Inflammatory macrophage treated with lipopolysaccharide for 1 hour (primary cell): ENCODE results near the gene CARD19.
"Not testable (repeated sequence)": the region's sequence is repeated elsewhere in the genome, so short reads cannot be mapped to it uniquely, and the experiment has no call there.

Experiments
- DNase-seq, 2 donors: peaks; one replicate each; pipeline ENCODE4 v3.0.0-alpha.2; 2020 to 2022

The CARD19 gene

DNA sequence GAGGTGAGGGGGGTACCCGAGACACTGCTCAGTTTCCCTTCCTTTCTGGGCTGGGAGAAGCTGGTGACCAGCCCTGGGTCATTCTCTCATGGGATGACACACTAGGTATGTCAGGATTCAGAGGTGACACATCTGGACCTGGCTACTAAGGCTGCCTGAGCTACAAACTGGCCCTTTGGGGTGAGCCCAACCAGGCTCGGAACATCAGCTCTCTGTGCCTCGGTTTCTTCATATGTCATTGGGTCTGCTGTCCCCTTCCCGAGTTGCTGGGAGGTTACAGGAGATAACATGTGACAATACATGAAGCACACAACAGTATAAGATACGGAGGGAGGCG lies 11.8 kb downstream of the CARD19 start:
- DNase-seq = no peak

DNA sequence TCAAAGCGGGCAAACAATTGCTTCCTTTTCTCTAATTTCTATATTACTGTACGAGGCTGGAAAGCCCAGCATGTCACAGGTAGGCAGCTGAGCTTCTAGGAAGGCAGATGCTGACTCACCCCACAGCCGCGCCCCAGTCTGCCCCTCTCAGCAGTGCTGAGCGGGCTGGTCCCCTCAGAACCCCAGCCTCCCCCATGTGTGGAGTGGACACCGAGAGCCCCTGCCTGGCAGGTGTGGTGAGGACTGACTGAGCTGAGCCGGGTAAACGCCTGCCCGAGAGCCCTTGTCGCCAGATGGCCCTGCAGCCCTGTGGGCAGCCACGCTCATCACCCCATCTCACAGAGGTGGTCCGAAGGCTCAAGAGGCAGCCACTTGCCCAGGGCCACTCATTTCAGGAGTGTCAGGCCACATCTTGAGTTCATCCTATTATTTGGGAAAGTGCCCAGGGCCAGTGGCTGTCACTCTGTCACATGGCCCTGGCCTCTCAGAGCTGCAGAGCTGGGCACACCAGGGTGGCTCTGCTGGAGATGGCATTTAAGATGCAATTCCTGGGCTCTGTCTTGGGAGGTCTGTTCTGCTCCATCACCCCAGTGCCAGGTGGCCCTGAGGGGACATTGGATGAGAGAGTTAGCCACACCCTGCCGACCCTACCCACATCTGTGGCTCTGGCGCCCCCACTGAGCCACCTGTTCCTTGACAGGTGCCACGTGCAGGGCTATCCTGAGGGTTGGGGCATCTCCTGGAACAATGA lies 12.4 kb downstream of the CARD19 start:
- DNase-seq = no peak

DNA sequence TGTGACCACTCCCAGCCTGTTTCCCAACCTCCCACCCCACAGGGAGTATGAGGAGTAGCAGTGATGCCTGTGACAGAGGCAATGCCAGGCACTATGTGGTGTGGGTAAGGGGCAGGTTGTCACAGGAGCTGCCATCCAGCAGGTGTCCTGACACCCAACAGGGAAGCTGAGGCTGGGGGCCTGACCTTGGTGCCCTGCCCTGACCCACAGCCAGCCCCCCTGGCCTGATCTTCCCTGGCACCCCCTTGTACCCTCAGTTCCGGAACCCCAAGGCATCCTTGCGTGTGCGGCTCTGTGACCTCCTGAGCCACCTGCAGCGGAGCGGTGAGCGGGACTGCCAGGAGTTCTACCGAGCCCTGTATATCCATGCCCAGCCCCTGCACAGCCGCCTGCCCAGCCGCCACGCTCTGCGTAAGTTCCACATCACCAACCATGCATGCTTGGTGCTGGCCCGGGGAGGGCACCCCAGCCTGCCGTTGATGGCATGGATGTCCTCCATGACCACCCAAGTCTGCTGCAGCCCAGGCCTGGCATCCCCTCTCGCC lies 14.4 kb downstream of the CARD19 start:
- DNase-seq = no peak

- no peak for DNase-seq
Observed at GRCh38 chr9:93111001-93111370, 15.0 kb downstream of the CARD19 start.

DNA sequence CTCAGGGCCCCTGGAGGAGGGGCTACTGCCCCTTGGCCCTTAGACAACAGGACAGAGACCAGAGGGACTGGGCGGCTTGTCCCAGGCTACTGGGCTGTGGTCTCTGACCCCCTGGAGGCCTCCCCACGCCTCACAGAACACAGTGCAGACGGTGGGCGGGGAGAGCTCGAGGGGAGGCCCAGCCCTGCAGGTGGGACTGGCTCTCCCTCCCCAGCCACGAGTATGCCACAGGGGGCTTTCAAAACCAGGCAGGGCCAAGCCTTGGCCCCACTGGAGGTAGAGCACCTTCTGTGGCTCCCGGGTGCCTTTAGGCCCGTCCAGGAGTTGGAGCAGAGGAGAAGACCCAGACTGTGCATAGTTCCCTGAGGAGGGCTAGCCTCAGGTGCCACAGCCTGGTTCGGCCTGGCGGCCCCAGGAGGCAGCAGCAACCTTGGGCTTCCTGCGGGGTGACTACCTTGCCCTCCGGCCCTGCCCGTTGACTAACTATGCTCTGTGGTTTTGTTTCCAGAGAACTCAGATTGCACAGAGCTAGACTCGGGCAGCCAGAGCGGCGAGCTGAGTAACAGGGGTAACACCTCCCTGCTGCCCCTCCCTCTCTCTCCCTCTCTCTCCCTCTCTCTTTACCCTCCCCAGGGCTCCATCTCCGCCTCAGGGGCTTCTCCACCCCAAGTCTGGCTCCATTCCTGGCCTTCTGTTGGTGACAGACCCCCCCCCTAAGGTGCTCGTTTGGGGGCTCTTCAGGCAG lies 15.5 kb downstream of the CARD19 start:
- DNase-seq = peak in 1 of 2 donors; percentile 58

DNA sequence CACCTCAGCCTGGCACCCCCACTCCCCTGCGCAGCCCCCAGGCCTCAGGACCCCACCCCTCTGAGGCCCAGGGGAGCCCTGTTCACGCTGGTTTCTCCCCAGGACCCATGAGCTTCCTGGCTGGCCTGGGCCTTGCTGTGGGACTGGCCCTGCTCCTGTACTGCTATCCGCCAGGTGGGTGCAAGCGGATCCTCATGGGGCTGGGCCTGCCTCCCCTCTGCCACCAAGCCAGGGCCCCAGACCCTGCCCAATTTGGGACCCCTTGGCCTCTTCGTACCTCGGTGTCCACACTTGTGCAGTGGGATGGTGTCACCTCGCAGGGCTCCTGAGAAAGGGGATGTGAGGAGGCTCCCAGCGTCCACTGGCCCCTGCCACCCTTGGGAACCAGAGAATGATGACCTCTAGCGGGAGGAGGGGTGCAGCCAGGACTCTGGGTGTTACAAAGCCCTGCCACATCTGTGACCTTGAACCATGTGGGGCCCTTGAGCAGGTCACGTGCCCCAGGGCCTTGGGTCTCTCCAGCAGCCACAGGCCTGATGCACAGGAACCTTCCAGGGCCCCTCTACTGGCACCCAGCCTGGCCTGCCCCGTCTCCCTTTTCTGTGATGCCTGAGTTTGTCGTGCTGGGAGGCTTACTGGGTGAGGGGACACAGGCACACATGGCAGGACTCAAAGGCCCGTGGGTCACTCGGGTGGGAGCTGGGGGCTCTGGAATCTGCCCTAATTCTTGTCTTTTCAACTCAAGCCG lies 16.3 kb downstream of the CARD19 start:
- no peak for DNase-seq

- no peak for DNase-seq
Observed at GRCh38 chr9:93112864-93113389, 16.9 kb downstream of the CARD19 start.

DNA sequence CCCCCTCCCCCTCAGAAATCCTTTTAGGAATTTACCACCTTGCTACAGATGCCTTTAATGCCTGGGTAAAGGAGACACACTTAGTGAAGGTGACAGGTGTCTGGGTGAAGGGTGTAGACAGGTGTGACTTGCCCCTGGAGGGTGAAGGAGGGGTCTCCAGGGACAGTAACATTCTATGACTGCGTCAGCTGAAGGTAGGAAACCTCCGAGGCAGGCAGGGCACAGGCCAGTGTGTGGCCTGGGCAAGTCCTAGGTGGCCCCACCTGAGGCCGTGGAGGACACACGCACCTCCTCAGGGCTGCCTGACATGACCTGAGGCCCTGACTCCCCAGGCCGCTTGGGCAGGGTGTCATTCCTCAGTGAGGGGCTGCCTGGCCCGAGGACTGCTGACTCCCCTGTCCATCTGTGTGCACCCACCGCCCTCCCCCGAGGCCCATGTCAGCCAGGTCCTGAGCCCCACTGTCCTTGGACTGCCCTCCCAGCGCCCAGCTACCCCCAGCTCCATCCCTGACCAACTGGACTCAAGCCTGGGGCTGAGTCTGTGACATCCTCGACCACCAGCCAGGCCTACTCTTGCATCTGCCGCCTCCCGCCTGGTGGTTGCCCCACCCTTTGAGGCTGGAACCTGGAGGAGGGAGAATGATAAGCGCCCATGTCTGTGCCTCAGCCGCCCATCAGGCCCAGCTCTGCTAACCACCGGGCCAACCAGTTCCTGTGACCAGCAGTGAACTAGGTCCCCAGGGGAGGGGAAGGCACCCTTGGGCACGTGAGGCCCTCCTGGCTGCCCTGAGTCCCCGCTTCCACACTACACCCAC lies 18.4 kb downstream of the CARD19 start:
- no peak for DNase-seq

GRCh38 chr9:93114984-93115335 lies 18.9 kb downstream of the CARD19 start:
- DNase-seq = no peak

GRCh38 chr9:93115486-93116071 lies 19.6 kb downstream of the CARD19 start:
- DNase-seq = no peak

DNA sequence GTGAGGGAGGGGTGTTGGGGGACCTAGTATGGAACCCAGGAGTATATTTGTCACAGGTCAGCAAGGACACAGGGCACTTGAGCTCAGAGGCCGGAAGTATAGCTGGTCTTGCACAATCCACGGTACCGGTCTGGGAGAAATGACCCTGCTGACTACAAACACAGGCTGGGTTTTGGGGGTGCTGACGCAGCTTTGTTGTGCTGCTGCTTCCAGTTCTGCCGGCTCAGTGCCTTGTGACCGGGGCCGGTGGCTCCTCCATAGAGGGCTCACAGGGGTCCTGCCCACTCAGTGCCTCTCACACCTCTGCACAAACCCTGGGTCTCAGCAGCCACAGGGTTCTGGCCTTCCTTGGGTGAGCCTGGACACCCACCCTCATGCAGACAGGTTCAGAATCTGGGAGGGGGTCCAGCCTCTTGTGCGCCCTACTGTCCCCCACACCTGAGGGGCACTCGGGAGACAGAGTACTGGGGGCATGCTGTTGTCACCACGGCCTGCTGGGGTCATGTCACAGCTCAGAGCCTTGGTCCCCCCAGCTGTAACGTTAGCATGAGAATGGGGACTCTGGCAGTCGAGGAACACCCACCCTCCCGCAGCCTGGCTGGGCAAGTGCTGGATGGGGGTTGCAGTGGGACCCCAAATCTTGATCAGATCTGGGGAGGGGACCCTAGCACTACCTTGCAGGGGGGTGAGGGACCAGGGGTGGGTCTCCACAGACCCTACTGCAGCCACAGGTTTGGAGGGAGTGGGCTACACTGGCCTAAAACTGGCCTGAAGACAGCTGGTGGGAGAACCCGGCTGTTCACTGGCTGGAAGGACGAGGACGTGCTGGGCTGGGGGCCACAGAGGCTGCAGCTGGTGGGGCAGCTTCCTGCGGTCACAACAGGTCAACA lies 20.3 kb downstream of the CARD19 start:
- DNase-seq = peak; percentile 91 to 95

DNA sequence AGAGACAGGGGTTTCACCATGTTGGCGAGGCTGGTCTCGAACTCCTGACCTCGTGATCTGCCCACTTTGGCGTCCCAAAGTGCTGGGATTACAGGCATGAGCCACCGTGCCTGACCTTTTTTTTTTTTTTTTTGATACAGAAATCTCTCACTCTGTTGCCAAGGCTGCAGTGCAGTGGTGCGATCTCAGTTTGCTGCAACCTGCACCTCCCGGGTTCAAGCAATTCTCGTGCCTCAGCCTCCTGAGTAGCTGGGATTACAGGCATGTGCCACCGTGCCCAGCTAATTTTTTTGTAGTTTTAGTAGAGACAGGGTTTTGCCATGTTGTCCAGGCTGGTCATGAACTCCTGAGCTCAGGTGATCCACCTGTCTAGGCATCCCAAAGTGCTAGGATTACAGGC lies 21.5 kb downstream of the CARD19 start:
- DNase-seq = not testable (repeated sequence)

DNA sequence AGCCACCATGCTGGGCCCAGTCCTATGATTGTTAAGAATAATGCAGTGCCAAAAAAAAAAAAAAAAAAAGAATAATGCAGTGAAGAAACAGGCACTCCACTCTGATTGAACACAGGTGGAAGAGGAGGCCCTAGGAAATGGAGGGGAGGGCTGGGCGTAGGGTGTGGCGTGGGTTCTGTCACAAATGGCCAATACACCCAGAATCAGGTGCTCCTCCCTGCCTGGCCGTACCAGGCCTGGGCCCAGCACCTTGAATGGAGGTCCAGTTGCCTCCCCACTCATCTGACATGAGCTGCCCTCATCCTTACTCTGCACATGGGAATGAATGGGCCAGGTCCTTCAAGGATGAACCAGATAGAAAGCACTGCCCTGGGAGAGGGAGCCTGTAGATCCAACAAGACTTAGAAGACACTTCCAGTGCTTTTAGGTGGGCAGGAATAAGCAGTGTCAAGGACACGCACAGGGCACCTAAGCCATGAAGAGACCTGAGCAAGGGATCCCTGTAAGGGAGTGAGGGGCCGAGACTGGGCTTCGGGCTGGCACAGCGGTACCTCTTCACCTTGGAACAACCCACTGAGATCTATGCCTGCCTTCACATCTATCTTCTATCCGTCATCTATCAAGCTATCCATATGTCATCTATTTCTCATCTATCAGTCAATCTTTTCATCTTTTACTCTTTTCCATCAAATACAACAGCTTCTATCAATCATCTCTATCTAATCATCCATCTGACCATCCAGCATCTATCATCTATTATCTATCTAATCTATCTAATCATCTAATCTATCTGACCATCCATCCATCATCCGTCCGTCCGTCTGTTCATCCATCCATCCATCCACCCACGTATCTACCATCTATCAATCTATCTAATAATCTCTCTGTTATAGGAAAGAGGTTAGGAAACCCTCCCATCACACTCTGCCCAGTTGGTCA lies 22.2 kb downstream of the CARD19 start:
- no peak for DNase-seq

DNA sequence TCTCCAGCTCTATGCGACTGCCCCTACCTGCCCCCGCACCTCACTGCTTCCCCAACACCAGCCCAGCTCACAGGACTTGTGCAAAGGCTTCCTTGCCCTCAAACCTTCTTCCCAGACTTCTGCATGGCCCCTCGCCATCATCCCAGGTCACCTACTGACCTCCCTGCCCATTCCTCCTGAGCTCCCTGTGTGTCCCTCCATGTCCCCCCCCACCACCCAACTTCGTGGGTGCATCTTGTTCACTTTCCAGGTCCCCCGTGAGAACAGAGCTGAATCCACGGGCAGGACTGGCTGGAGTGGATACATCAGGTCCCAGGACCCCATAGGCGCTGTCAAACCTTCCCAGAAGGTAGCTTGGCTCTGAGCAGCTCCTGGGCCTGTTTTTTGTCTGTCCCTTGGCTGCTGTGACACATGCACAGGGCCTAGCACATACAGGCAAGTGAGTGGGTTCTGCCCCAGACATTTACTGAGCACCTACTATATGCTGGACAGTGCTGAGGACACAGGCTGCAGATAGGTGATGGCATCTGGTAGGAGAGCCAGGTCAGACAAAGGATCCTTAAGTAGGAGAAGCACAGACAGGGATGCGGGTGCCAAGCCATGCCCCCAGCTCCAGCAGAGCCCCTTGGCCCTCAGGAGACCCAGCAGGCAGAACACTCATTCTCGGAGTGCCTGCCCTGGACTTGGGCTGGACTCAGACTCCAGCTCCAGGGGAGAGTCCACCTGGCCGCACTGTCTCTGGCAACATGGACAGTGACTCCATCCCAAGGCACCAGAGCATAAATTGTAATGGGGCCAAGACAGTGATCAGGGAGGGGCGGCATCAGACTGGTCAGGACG lies 23.1 kb downstream of the CARD19 start:
- no peak for DNase-seq

DNA sequence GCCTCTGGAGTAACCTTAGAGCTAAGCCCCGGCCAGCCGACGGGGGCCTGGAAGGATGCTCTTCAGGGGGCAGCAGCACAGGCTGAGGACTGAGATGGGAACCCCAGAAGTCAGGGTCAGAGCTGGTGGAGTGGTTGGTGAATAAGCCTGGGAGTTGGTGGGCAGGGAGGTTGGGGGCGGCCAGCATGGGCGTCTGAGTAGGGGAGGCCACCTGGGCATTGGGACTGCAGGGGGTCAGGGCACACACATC lies 23.6 kb downstream of the CARD19 start:
- DNase-seq = no peak

DNA sequence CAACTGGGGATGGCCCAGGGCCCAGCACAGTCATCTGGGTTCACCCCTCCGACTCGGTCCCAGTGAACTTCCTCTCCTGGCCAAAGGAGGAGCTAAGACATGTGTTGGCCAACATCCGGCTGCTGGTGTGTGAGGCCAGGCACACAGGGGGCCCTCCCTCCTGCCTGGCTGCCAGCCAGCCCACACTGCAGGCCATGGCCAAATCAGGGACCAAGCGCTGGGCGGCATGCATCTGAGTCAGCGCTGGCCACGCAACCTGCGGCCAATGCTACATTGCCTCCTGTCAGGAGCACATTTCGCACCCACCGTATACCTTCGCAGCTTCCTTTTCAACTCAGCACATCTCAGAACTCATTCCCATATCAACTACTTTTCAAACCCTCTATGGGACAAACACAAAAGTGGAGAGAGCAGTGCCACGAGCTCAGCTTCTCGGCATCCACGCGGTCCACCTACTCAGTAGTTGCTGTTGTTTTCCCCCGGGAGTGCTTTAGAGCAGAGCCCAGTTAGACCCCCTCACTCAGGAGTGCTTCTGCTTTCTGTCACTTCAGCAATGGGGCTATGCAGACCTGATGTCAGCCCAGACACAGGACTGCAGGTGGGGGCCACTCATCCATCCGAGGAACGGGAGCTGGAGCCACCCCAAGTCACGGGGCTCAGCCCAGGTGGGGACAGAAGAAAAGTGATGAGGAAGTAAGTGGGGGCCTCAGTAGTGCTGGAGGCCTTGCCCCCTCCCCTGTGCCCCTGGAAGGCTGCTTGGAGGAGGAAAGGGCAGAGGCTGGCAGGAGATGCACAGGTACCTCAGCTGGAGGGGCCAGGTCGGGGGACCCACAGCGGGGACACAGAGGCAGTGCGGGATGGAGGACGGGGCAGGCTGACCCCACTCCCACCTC lies 24.2 kb downstream of the CARD19 start:
- peak; percentile 93 to 97 for DNase-seq

- DNase-seq = no peak
Observed at GRCh38 chr9:93120846-93121315, 24.9 kb downstream of the CARD19 start.
